ENCODE measurements around the gene MAPRE2.
A peak's percentile ranks its signal among the peaks of the same experiment; 100 is the strongest.
"Not testable (repeated sequence)": the region's sequence is repeated elsewhere in the genome, so short reads cannot be mapped to it uniquely, and the experiment has no call there.

Gene MAPRE2

DNA sequence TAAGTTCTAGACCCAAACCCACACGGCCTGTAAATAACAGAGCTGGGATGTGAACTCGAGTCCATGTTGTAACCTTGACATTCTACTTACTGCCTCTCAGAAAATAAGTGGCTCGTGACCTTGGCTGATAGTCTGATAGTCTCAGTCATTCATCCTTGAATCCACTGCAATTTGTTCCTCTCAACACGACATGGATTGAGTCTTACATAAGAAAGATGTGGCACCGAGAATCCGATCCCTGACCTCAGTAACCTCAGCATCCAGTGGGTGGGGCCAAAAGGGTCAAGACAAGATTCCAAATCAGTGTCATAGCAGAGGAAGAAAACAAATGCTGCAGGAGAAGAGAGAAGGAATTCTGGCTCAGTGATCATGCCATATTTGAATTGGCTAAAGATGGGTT is 97.6 kb downstream of the MAPRE2 start:
- FAIRE-seq (no peak), DNase-seq (ENCODE audit: extremely low spot score, insufficient read length, low read depth) (no peak)

DNA sequence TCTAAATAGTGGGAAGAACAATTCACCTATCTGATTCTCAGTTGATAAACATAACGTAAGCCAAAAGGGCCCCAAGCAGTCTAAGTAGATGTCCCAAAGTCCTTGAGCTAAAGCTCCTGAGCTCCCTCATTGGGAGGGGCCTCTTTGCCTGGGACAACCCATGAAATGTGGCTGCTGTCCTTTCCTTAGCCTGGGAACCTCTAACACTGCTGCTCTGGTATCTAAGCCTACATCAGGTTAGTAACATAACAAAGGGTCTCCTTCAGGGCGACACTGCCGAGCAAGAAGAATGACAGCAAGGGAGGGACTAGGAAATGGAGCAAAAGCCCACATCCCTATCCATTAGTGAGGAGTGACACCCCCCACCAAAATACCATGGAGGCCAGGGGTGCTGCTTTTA is 98.3 kb downstream of the MAPRE2 start:
- FAIRE-seq (no peak), DNase-seq (ENCODE audit: extremely low spot score, insufficient read length, low read depth) (no peak)

DNA sequence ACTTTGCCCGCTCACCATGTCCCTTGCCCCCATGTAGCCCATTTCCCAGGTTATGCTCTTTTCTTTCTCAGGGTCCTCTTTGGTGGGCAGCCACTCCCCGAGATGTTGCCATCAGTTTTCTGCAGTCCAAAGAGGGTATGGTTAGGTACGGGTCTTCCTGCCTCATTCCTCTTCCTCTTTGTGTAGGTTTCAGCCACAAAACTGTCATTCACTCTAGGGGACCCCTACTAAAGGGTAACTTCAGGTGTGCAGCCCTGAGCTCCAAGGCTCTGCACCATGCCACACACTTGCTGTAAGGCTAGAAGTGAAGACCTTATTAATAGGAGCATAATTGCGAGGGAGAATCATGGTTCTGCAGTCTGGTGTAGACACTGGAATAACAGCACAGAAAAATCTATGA is 99.9 kb downstream of the MAPRE2 start:
- FAIRE-seq (no peak), DNase-seq (ENCODE audit: extremely low spot score, insufficient read length, low read depth) (no peak)

DNA sequence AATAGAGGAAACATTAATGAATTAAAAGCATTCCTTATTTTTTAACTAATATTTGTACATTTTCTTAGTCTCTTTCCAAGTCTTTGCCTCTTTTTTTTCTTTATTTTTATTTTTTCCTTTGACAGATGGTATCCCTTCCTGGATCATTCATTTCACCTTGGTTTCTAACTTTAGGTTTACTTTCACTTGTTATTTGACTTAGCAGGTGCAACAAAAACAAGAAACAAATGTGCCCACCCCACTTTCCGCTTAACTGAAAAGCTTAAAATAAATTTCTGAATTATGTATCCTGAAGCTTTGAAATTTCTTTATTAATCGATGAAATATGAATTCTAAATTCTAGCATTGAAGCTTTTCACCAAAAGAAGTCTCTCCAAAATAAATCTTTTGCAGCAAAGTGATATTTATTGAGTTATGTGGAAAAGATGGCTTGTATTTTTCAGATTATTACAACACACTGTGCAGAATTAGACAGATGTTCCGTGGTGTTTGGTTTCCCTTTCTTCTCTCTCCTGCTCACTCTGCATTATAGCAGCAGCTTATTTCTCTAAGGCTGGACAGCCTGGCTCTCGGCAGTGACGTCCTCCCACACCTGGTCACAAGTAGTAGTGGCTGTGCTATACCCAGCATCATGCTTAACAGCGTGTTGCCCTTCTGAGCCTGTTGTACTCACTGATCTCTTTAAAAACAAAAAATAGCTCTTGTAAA is 100.5 kb downstream of the MAPRE2 start:
- DNase-seq (ENCODE audit: extremely low spot score, insufficient read length, low read depth): no peak
- no peak for FAIRE-seq

DNA sequence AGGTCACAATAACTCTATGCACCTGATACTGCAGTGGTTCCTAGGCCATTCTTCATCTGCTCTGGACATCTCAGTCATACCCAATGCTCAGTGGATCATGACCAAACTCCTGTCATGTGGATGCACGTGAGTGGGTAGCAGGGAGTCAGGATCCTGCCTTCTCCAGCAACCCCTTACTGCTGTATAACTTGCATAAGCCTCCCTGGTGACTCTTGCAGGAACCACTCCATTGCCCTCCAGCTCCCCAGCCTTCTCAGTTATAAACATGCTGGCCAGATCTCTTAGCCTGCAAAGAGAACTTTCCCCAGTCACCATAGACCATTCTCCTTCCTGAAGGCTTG is 101.0 kb downstream of the MAPRE2 start:
- FAIRE-seq (no peak), DNase-seq (ENCODE audit: extremely low spot score, insufficient read length, low read depth) (no peak)

DNA sequence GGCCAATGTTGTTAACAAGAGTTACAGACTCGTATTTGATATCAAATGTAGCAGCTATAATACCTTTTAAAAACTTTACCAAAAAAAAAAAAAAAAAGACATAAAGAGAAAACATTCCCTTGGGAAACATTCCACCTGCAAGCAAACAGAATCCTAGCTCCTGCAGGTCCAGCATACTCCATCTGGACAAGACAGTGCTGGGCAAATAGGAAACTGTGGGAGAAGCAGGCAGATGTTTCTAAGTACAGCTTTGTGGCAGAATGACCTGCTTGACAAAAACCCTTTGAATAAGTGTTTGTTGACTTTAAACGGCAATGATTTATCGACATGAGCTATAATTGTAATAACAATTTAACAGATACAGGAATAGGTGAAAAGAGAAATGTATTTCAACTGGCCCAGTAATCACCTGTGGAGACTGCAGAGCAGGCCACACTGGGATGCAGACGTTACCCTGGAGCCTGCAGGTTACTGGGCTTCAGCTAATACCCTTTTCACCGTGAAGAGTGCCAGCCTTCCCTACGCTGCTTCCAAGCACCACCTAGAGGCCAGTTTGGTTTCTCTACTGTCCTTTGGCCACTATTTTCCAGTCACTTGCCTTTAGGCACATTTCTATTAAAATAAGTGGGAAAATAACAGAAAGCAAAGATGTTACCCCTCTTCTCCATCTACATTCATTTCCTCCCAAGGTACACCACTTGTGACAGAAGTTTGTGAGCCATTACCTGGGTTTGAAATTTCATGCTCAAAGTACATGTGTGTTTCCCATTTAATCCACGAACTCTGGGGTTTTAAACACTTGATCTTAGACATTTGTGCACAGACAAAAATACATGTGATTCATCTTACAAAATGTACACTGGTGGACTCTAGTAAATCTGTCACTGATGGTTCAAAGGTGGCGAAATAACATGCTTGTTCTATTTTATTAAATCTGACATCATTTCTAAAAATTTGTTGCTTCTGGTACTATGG is 102.7 kb downstream of the MAPRE2 start:
- DNase-seq (ENCODE audit: extremely low spot score, insufficient read length, low read depth) (no peak), FAIRE-seq (peak; percentile 66)

DNA sequence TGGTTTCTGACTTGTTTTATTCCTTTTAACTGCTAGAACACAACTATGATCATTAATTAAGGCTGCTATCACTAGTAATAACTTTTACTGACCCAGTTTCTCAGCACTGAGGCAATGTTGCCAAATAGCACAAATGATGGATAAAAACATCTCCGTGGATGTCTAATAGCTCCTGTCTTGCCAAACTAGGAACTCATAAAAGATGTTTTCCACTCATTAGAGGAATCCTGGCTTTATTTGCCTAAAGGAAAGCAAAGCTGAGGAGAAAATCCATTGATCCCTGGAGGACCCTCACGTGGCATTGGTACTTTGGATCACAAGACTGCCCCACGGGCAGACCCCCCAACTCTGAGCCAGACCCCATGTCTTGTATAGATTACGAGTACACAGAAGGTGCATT is 103.5 kb downstream of the MAPRE2 start:
- no peak for DNase-seq (ENCODE audit: extremely low spot score, insufficient read length, low read depth)
- no peak for FAIRE-seq

DNA sequence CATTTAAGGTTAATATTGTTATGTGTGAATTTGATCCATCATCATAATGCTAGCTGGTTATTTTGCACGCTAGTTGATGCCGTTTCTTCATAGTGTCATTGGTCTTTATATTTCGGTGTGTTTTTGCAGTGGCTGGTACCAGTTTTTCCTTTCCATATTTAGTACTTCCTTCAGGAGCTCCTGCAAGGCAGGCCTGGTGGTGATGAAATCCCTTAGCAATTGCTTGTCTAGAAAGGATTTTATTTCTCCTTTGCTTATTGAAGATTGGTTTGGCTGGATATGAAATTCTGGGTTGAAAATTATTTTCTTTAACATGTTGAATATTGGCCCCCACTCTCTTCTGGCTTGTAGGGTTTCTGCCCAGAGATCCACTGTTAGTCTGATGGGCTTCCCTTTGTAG is 109.0 kb downstream of the MAPRE2 start:
- DNase-seq (ENCODE audit: extremely low spot score, insufficient read length, low read depth); FAIRE-seq: not testable (repeated sequence)

DNA sequence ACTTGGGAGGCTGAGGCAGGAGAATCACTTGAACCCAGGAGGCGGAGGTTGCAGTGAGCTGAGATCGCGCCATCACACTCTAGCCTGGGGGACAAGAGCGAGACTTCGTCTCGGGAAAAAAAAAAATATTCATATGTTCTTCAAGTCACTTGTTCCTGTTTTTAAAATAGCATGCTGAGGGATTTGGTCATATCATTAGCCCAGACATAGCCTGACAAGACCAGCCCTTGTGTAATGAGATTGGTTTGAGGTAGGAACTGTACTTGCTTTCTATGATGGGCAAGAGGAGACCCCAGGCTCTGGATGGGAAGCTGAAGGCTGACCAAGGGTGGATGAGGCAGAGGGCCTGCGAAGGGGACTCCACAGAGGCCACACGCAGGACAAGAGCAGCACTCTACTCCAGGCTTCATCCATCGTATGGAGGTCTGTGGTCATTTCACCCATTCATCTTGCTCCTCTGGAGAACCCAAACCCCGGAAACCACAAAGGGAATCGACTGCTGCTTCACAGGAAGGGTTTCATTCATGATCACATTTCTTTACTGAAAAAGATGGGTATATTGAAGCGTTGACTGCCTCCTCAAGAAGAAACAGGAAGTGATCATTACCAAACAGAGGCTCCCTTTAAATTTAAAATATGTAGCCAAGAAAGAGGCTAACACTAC is 112.5 kb downstream of the MAPRE2 start:
- peak; percentile 55 for FAIRE-seq
- DNase-seq (ENCODE audit: extremely low spot score, insufficient read length, low read depth): no peak

DNA sequence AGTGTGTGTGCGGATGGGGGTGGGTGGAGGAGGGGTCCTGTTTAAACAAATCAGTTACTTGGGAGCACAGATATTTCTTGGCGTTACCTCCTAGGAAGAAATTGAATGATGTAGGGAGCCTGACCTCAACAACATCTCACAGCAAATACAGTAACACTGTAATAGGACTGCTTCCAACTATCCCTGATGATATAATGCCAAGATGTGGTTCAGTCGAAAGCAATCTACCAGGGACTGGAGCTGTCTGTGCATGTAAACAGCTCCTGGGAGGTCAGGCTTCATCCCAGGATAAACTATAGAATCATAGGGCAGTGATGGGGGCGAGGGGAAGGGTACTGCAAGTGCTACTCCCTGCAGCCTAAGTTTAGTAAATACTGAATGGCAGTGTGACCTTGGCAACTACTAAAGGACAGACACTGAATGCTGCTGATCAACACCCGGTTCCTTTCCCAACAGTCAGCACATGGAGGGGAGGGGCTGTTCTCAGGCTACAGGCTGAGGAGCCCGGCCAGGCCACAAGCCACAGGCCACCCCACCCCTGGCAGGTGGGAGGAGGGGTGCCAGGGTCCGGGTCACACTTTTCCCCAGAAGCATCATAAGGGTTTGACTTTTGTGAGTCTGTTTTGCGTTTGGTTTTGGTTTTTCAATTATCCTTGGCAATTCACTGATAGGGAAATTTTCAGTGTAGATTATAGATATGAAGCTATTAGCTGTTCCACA is 114.3 kb downstream of the MAPRE2 start:
- FAIRE-seq: no peak
- DNase-seq (ENCODE audit: extremely low spot score, insufficient read length, low read depth): no peak

DNA sequence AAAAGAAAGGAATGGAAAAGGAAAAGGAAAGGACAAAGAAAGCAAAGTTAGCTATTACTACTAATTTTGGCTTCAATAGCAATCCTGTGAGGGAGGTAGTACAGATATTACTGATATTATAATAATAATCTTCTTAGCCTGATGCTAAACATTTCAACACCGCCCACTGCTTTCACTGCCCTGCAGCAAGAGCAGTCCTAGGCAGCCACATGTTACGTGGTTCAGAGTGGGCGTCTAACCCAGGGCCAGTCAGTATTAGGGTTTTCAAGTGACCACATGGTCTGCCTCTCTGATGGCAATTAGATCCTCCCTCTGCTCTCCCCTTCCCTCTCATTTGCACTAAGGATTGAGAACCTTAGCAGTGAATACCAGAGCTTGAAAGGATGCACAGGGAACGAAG is 116.0 kb downstream of the MAPRE2 start:
- no peak for DNase-seq (ENCODE audit: extremely low spot score, insufficient read length, low read depth)
- FAIRE-seq: no peak

DNA sequence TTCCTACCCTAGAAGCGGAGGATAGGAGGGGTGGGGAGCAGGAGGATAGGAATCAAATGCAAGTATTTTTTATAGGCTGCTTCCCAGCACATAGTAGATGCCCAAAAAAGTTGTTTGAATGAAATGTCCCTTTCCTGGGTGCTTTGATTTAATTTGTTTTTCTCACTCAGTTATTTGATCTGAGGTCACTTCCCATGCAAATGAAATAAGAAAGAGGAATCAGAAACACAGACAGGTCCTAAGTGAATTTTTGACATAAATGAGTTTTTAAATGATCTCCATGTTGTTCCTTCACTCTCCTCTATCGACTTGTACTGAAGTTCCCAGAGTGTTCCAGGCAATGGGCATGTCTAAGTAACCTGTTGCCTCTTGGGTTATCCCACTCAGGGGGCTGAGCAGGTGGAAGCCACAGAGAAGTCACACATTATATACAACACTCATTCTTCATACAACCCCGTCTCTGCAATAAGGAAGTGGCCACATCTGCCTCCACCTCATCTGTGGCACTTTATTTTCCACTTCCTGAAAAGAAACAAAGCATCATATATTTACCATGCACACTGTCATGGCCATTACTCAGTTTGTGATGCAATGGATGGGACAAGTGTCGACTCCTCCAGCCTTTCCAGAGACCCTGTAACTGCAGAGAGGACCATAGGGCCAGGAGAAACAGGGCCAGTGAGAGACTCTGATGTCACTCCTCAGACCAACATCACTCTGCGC is 117.7 kb downstream of the MAPRE2 start:
- peak; percentile 57 for FAIRE-seq
- DNase-seq (ENCODE audit: extremely low spot score, insufficient read length, low read depth): no peak

DNA sequence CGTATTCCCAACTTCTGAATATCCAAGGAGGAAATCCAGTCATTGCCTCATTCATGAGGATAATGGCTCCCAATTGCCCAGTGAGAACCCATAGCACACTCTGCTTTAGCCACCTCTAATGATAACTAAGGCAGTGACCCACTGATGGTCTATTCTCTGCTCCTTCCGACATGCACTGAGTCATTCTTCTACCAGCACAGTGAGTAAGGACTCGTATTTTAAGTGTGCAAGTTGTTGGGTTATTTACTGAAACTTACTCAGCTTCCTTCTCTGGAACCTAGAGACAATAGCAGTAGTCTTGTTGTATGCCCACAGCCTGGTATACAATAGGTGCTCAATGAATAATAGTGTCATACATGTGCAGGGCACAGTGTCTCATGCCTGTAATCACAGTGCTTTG is 118.6 kb downstream of the MAPRE2 start:
- DNase-seq (ENCODE audit: extremely low spot score, insufficient read length, low read depth) (no peak), FAIRE-seq (no peak)

DNA sequence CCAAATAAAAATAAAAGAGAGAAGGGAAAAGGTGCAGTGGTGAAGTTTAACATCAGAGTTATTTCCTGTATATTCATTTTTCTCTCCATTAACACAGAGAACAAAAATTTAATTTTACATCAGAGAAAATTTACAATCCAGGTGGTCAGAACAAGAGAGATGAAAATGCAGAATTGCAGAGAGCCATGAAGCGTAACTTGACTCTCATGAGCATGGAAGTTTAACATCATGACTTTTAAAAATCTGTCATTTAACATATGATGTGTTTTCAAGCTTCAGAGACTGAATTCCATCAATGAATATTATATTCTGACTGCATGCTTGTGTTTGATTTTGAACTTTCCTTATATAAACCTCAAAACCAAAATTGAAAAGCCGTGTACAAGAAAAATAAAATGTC is 120.3 kb downstream of the MAPRE2 start:
- FAIRE-seq (no peak), DNase-seq (ENCODE audit: extremely low spot score, insufficient read length, low read depth) (no peak)

DNA sequence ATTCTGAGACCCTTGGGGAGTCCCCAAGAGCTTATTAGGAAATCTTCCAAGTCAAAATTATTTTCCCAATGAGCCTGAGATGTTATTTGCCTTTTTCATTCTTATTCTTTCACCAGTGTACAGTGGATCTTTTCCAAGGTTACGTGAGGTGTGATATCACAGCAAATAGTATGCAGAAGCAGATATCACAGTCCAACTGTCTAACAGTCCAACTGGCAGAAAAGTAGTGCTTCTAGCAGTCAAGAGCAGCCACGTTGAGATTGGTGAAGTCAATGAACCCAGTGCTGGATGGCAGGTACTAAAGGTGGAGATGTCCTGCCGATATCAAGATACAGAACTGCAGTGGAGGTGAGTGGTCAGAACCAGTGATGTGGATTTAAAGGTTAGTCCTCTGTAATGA is 120.7 kb downstream of the MAPRE2 start:
- no peak for FAIRE-seq
- DNase-seq (ENCODE audit: extremely low spot score, insufficient read length, low read depth): no peak

DNA sequence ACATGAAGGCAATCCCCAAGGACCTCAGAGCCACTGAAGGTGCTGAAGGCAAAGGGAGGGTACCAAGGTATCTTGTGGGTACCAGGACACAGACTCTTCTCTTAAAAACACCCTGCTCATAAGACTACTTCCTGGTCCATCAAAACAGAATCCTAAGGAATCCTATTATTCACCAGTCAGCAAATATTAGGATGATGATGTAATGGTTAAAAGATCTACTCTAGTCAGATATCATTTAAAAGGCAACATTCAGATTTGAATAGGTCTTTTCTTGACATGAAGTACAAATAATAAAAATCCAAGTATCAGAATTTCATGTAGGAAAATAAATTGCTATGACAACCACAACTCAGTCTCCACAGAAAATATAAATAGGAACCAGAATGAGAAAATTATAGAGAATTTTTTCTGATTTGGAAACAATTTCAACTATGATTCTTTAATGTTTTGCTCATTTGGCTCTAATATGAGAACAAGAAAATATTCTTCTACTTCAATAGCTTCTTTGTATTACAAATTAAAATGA is 121.9 kb downstream of the MAPRE2 start:
- FAIRE-seq (no peak), DNase-seq (ENCODE audit: extremely low spot score, insufficient read length, low read depth) (no peak)

DNA sequence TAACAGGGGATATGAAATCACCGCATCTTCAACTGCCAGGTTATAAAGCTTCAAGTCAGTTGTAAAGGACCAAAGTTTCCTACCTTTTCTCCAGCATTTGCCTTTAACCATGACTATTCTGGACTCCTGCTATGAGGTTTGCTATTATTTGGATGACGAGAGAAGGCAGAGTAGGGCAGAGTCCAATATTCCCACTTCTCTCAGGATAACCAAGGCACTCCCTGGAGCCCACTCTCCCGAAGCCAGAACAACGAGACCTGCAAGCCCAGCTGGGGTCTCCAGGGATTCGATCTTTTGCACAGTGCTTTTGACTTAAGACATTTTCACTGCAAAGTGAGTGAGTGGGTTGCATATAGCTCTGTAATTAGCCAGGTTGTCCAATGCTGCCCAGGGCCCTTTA is 122.5 kb downstream of the MAPRE2 start:
- DNase-seq (ENCODE audit: extremely low spot score, insufficient read length, low read depth) (no peak), FAIRE-seq (no peak)

DNA sequence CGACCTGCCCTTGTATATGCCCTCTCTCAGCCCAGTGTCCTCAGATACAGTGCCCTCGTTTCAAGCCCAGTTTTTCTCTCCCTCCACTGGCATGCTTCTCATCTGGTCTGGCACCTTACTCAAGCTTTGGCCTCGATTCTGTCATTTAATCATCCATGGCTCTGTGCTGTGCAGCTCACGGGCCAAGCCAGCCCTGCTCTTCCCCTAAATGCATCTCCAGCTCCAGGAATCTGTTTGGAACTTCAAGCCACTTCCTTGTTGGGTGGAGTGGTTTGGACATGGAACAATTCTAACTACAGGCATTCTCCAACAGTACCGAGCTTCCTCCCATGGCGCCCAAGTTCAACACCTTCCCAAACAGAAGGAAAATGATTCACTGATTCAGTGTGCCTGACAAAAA is 122.9 kb downstream of the MAPRE2 start:
- no peak for FAIRE-seq

DNA sequence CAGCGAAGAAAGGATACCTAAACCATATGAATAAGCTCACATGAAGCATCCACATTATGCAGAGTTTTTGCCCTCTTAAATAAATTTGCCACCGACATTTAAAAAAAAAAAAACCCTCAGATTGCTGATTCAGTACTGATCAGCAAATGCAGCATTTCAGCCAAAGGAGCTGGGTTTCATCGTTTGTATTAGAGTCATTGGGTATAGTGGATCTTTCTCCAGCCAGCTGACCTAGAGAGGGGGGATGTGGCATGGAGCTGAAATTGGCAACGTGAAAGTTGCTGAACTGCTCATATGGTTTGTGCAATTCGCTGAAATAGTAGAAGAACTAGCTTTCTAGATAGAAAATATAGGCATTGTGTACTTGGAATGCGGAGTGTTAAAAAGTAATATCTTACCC is 126.1 kb downstream of the MAPRE2 start:
- DNase-seq (ENCODE audit: extremely low spot score, insufficient read length, low read depth): no peak
- no peak for FAIRE-seq

More for the DNA sequence above, 122.9 kb downstream of the MAPRE2 start:
- no peak for DNase-seq (ENCODE audit: extremely low spot score, insufficient read length, low read depth)
